Endothelial cell of umbilical vein (primary cell): Measurements from ENCODE around the gene ZDHHC14.

ENCODE experiments used
- CTCF ChIP-seq, 2 donors: IDR thresholded peaks; 1 replicate in 1 of 2; 2 replicates in 1 of 2; pipeline ENCODE4 v1.5.1; 2011; ENCODE audit warnings: low read length in 2 of 2, mild to moderate bottlenecking in 2 of 2, moderate library complexity in 2 of 2, control low read depth in 1 of 2, inconsistent platforms in 1 of 2, low read depth in 1 of 2; ENCODE audit not compliant: insufficient read depth in 1 of 2; ENCODE audit errors: extremely low read depth in 1 of 2
- POLR2AphosphoS5 ChIP-seq: IDR thresholded peaks from 2 replicates; pipeline ENCODE4 v1.6.1; 2012; ENCODE audit warnings: low read depth, mild to moderate bottlenecking, control low read depth, low read length, moderate library complexity; ENCODE audit not compliant: insufficient read depth

- no peak for TF ChIP-seq CTCF (IDR thresholded peaks at IDR 0.05; ENCODE audit: extremely low read depth in 1 of 2, insufficient read depth in 1 of 2, low read depth in 1 of 2, low read length in 2 of 2)
- TF ChIP-seq POLR2AphosphoS5, result no peak
These were observed 264.3 kb downstream of the ZDHHC14 start for GRCh38 chr6:157645201-157645795.
